ENCODE results near the gene KRTAP20-2. TPM values are rescaled to one million over a fixed set of nuclear protein-coding genes. Genes with fewer than 3 reads are reported as not detected.

Gene KRTAP20-2
- total and polyA plus RNA-seq, 4 experiments from 2014 or later: not detected

DNA sequence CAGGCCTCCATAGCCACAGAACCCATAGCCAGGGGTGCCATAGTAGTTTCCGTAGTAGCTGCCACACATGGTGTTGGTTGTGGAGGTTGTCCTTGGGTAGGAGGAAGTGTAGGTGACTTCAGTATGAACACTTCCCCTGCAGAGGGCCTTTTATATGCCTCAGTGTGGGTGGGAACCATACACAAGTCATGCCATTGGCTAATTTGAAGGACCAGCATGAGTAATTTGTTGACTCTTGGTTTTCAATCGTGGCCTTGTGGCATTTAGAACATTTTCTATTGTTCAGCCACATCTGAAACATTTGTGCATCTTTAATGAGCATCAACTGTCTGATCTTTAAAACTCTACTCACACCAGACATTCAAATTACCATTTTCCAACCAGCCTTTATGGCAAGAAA is 21.2 kb upstream of the KRTAP20-2 start, which contains the start of gene KRTAP6-1:
Gene KRTAP6-1, minus strand, starts transcription at position 95 of the 400 bp plus-strand sequence. Its CDS starts 26 bp downstream, at position 69.
- Mint-ChIP-seq H3K27ac (no peak within 1 kb of the TSS), H3K4me1 (no peaks in the 10 kb centered on the region), H3K27me3 (peaks cover 0 to 2% of the 10 kb centered on the region in 2 donors), H3K9me3 (peaks cover 0 to 6% (median under 1%) of the 10 kb centered on the region in 8 donors), H3K36me3 (no peaks in the 10 kb centered on the region), H3K4me3 (no peak within 1 kb of the TSS)
- no peak within 1 kb of the TSS for H3K27ac ChIP-seq (ENCODE audit: low read depth, low read length)
- intact Hi-C loops (cut with micrococcal nuclease): no loop called here
- DNase-seq: no peak
- CTCF ChIA-PET (ENCODE audit: partially characterized antibody): no interaction called here
- H3K36me3 ChIP-seq (ENCODE audit: insufficient read depth, low read length): no peaks in the 10 kb centered on the region
- POLR2A ChIA-PET (ENCODE audit: partially characterized antibody): no interaction called here
- H3K27me3 ChIP-seq (ENCODE audit: insufficient read depth, low read length): no peaks in the 10 kb centered on the region
- H3K4me3 ChIP-seq (ENCODE audit: low read length in 2 of 2): no peak within 1 kb of the TSS
- H3K9me3 ChIP-seq (ENCODE audit: control insufficient read depth in 1 of 2, low read length in 2 of 2): no peaks in the 10 kb centered on the region
- no peaks in the 10 kb centered on the region for H3K4me1 ChIP-seq (ENCODE audit: insufficient read depth, low read length)

DNA sequence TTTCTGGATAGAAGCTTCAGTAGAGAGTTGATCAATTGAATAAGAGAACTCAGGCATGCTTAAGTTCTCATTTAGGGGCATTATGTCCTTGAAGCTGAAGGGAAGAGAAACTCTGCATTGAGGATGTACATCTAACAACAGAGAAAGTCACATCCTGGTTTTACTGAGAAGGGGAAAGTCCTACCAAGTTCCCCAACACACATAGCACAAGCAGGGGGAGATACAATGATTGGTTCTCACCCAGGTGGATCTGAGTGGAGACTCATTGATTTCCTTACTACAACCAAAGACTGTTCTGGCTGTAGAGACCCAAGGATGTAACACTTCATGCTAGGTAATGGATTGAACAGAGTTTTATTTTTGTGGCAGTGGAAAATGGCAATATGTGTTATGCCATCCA is 19.8 kb upstream of the KRTAP20-2 start:
- H3K9me3 Mint-ChIP-seq: peaks cover 0 to 6% (median under 1%) of the 10 kb centered on the region in 8 donors
- H3K36me3 Mint-ChIP-seq: no peaks in the 10 kb centered on the region
- intact Hi-C loops (cut with micrococcal nuclease): no loop called here

DNA sequence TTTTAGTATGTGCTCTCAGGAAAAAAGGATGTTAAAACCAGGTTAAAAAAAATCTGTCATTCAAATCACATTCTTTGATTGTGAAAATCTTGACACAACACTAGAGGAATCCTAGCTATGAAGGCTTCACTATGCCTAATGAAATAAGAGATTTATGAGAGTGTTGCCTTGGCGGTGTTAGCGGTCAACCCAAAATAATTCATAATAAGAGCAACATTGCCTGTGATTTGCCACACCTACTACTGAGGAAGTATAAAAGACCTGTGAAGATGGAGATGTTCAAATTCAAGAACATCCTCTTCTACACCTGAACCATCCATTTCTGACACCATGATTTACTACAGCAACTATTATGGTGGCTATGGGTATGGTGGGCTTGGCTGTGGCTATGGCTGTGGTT is 18.9 kb upstream of the KRTAP20-2 start, which contains the start of gene KRTAP20-1:
Gene KRTAP20-1, plus strand, starts transcription at position 301 of the 400 bp plus-strand sequence. Its CDS starts 30 bp downstream, at position 331.
- Mint-ChIP-seq H3K36me3 (no peaks in the 10 kb centered on the region), H3K9me3 (peaks cover 0 to 3% (median 0%) of the 10 kb centered on the region in 8 donors), H3K4me1 (no peaks in the 10 kb centered on the region), H3K27ac (no peak within 1 kb of the TSS), H3K27me3 (peaks cover 0 to 2% of the 10 kb centered on the region in 2 donors), H3K4me3 (no peak within 1 kb of the TSS)
- DNase-seq: no peak
- no peak within 1 kb of the TSS for H3K27ac ChIP-seq (ENCODE audit: low read depth, low read length)
- no peak within 1 kb of the TSS for H3K4me3 ChIP-seq (ENCODE audit: low read length in 2 of 2)
- intact Hi-C loops (cut with micrococcal nuclease): no loop called here
- no peaks in the 10 kb centered on the region for H3K9me3 ChIP-seq (ENCODE audit: control insufficient read depth in 1 of 2, low read length in 2 of 2)
- H3K36me3 ChIP-seq (ENCODE audit: insufficient read depth, low read length): no peaks in the 10 kb centered on the region
- POLR2A ChIA-PET (ENCODE audit: partially characterized antibody): no interaction called here
- CTCF ChIA-PET (ENCODE audit: partially characterized antibody): no interaction called here
- H3K4me1 ChIP-seq (ENCODE audit: insufficient read depth, low read length): no peaks in the 10 kb centered on the region
- H3K27me3 ChIP-seq (ENCODE audit: insufficient read depth, low read length): no peaks in the 10 kb centered on the region

More for the DNA sequence above, 19.8 kb upstream of the KRTAP20-2 start:
- Histone ChIP-seq H3K36me3 (ENCODE audit: insufficient read depth, low read length) (no peaks in the 10 kb centered on the region), H3K27ac (ENCODE audit: low read depth, low read length) (no peak overlapping the region), H3K4me1 (ENCODE audit: insufficient read depth, low read length) (no peaks in the 10 kb centered on the region), H3K27me3 (ENCODE audit: insufficient read depth, low read length) (no peaks in the 10 kb centered on the region), H3K9me3 (ENCODE audit: control insufficient read depth in 1 of 2, low read length in 2 of 2) (no peaks in the 10 kb centered on the region), H3K4me3 (ENCODE audit: low read length in 2 of 2) (no peak overlapping the region)
- H3K27ac Mint-ChIP-seq: no peak overlapping the region
- DNase-seq: no peak
- no peak overlapping the region for H3K4me3 Mint-ChIP-seq
- ChIA-PET CTCF (ENCODE audit: partially characterized antibody) (no interaction called here), POLR2A (ENCODE audit: partially characterized antibody) (no interaction called here)
- no peaks in the 10 kb centered on the region for H3K4me1 Mint-ChIP-seq
- H3K27me3 Mint-ChIP-seq: peaks cover 0 to 2% of the 10 kb centered on the region in 2 donors

DNA sequence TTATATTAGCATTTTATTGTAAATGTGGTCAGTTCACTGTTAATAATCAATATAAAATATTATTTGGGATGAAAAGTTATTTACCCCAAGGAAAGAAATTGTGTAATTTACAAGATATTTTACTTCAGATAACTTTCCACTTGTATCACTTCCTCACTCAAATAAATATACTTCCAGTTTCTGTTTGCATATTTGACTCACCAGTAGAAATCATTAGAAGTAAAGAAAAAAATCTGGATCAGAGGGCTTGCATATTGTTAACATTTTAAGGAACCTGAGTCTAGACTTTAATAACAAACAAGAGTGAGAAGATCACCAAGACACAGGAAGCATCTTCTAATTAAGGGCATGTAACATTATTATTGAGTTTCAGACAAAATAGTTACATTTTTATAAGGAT is 14.9 kb upstream of the KRTAP20-2 start:
- H3K36me3 Mint-ChIP-seq: no peaks in the 10 kb centered on the region
- no peak for DNase-seq
- H3K4me3 Mint-ChIP-seq: no peak overlapping the region
- no peaks in the 10 kb centered on the region for H3K4me1 ChIP-seq (ENCODE audit: insufficient read depth, low read length)
- no peaks in the 10 kb centered on the region for H3K4me1 Mint-ChIP-seq
- H3K4me3 ChIP-seq (ENCODE audit: low read length in 2 of 2): no peak overlapping the region
- no peaks in the 10 kb centered on the region for H3K36me3 ChIP-seq (ENCODE audit: insufficient read depth, low read length)
- no peaks in the 10 kb centered on the region for H3K9me3 ChIP-seq (ENCODE audit: control insufficient read depth in 1 of 2, low read length in 2 of 2)
- H3K27ac ChIP-seq (ENCODE audit: low read depth, low read length): no peak overlapping the region
- intact Hi-C loops (cut with micrococcal nuclease): no loop called here
- peaks cover 0 to 3% (median 0%) of the 10 kb centered on the region in 8 donors for H3K9me3 Mint-ChIP-seq
- ChIA-PET CTCF (ENCODE audit: partially characterized antibody) (no interaction called here), POLR2A (ENCODE audit: partially characterized antibody) (no interaction called here)
- H3K27me3 ChIP-seq (ENCODE audit: insufficient read depth, low read length): no peaks in the 10 kb centered on the region
- no peak overlapping the region for H3K27ac Mint-ChIP-seq
- H3K27me3 Mint-ChIP-seq: peaks cover 0 to 2% of the 10 kb centered on the region in 2 donors

DNA sequence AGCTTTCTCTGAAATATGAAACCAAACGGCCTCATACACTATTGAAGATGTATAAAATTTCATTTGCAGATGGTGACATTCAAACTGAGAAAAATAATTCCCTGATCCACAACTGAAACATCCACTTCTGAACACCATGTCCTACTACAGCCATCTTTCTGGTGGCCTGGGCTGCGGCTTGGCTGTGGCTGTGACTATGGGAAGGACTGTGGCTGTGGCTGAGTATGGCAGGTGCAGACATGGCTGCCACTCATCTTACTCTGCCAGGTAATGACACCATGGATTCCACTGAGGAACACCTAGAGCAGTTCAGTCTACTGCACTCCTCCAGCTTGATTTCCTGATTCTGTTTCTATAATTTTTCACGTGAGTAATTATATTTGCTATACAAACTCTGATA is 14.5 kb upstream of the KRTAP20-2 start, which contains the start of gene KRTAP20-4:
Gene KRTAP20-4, plus strand, starts transcription at position 106 of the 400 bp plus-strand sequence.
- Histone ChIP-seq H3K9me3 (ENCODE audit: control insufficient read depth in 1 of 2, low read length in 2 of 2) (no peaks in the 10 kb centered on the region), H3K36me3 (ENCODE audit: insufficient read depth, low read length) (no peaks in the 10 kb centered on the region), H3K4me3 (ENCODE audit: low read length in 2 of 2) (no peak within 1 kb of the TSS), H3K27ac (ENCODE audit: low read depth, low read length) (no peak within 1 kb of the TSS), H3K4me1 (ENCODE audit: insufficient read depth, low read length) (no peaks in the 10 kb centered on the region), H3K27me3 (ENCODE audit: insufficient read depth, low read length) (no peaks in the 10 kb centered on the region)
- Mint-ChIP-seq H3K4me3 (no peak within 1 kb of the TSS), H3K27ac (no peak within 1 kb of the TSS), H3K27me3 (peaks cover 0 to 2% of the 10 kb centered on the region in 2 donors), H3K36me3 (no peaks in the 10 kb centered on the region), H3K9me3 (peaks cover 0 to 3% (median 0%) of the 10 kb centered on the region in 8 donors), H3K4me1 (no peaks in the 10 kb centered on the region)
- CTCF ChIA-PET (ENCODE audit: partially characterized antibody): no interaction called here
- DNase-seq: no peak
- POLR2A ChIA-PET (ENCODE audit: partially characterized antibody): no interaction called here
- intact Hi-C loops (cut with micrococcal nuclease): no loop called here

DNA sequence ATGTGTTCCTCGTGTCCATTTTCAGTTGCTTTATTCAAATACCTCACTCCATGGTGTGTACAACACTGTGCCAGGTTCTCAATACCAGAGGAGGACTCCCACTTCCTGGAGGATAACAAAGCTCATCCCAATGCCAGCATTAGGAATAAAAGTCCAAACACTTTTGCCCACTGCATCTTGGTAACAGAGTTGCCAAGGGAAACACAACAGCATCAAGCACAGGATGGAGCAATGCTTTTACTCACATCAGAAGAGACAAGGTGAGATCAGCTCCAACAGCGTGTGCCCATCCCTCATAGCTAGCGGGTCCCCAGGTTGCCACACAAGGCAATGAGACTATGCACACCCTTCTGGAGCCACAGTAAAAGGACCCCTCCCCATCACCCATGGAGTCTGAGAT is 11.6 kb upstream of the KRTAP20-2 start:
- Mint-ChIP-seq H3K9me3 (peaks cover 0 to 6% (median 0%) of the 10 kb centered on the region in 8 donors), H3K36me3 (no peaks in the 10 kb centered on the region), H3K4me1 (no peaks in the 10 kb centered on the region), H3K4me3 (no peak overlapping the region), H3K27me3 (no peaks in the 10 kb centered on the region), H3K27ac (no peak overlapping the region)
- no peak for DNase-seq
- Histone ChIP-seq H3K4me3 (ENCODE audit: low read length in 2 of 2) (no peak overlapping the region), H3K9me3 (ENCODE audit: control insufficient read depth in 1 of 2, low read length in 2 of 2) (no peaks in the 10 kb centered on the region), H3K27me3 (ENCODE audit: insufficient read depth, low read length) (no peaks in the 10 kb centered on the region), H3K27ac (ENCODE audit: low read depth, low read length) (no peak overlapping the region), H3K36me3 (ENCODE audit: insufficient read depth, low read length) (no peaks in the 10 kb centered on the region), H3K4me1 (ENCODE audit: insufficient read depth, low read length) (no peaks in the 10 kb centered on the region)
- POLR2A ChIA-PET (ENCODE audit: partially characterized antibody): no interaction called here
- CTCF ChIA-PET (ENCODE audit: partially characterized antibody): no interaction called here
- intact Hi-C loops (cut with micrococcal nuclease): no loop called here

DNA sequence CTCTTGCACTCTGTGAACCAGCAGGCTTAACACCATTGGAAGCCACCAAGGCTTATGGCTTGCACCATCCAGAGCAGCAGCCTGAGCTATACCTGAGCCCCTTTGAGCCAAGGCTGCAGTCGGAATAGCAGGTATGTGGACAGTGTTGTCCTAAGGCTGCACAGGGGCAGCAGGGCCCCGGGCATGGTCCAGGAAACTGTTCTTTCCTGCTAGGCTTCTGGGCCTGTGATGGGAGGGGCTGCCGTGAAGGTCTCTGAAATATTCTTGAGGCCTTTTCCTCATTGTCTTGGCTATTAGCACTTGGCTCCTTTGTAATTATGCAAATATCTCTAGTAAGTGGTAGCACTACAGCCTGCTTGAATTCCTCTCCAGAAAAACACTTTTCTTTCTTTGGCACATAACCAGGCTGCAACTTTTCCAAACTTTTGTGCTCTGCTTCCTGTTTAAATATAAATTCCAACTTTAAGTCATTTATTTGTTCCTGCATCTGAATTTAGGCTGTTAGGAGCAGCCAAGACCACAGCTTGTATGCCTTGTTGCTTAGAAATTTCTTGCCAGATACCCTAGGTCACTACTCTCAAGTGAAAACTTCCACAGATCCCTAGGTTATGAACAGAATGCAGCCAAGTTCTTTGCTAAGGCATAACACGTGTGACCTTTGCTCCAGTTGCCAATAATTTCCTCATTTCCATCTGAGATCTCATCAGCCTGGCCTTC is 9.4 kb upstream of the KRTAP20-2 start:
- no peaks in the 10 kb centered on the region for H3K36me3 ChIP-seq (ENCODE audit: insufficient read depth, low read length)
- intact Hi-C loops (cut with micrococcal nuclease): no loop called here
- H3K4me3 Mint-ChIP-seq: no peak overlapping the region
- no peak overlapping the region for H3K27ac ChIP-seq (ENCODE audit: low read depth, low read length)
- ChIA-PET POLR2A (ENCODE audit: partially characterized antibody) (no interaction called here), CTCF (ENCODE audit: partially characterized antibody) (no interaction called here)
- no peaks in the 10 kb centered on the region for H3K27me3 Mint-ChIP-seq
- H3K9me3 ChIP-seq (ENCODE audit: control insufficient read depth in 1 of 2, low read length in 2 of 2): no peaks in the 10 kb centered on the region
- no peaks in the 10 kb centered on the region for H3K36me3 Mint-ChIP-seq
- no peaks in the 10 kb centered on the region for H3K4me1 ChIP-seq (ENCODE audit: insufficient read depth, low read length)
- H3K27me3 ChIP-seq (ENCODE audit: insufficient read depth, low read length): no peaks in the 10 kb centered on the region
- no peaks in the 10 kb centered on the region for H3K4me1 Mint-ChIP-seq
- peaks cover 0 to 6% (median 0%) of the 10 kb centered on the region in 8 donors for H3K9me3 Mint-ChIP-seq
- DNase-seq: peak in 1 of 5 donors; percentile 29
- H3K4me3 ChIP-seq (ENCODE audit: low read length in 2 of 2): no peak overlapping the region
- no peak overlapping the region for H3K27ac Mint-ChIP-seq
